HCT116 (cell line): ENCODE results near the gene RNF169. TPM values are rescaled to one million over a fixed set of nuclear protein-coding genes. Genes with fewer than 3 reads are reported as not detected.

Experiments used
- ATAC-seq: fragments of 200-7000 bp; cut with Tn5 transposase; 2 replicates; pipeline ENCODE4 v1.9.1; 2020; ENCODE audit warnings: mild to moderate bottlenecking, moderate library complexity
- BruUV-seq: library from RNA; stranded (reverse); fragments of 400-500 nt; replicated peaks from 2 replicates; lab custom pipeline; 2021; lab: Mats Ljungman, UMichigan
- CTCF ChIA-PET: fragments of 300-600 bp; sonication (Branson Sonifier 250); formaldehyde crosslinking; loops from one replicate; lab custom pipeline; 2021; ENCODE audit warnings: antibody characterized with exemption; lab: Charles Lee
- POLR2A ChIA-PET: fragments of 300-600, 350-600 bp; sonication (Branson Sonifier 250); formaldehyde crosslinking; loops from one replicate; lab custom pipeline; 2021; ENCODE audit warnings: antibody characterized with exemption; lab: Charles Lee
- RAD21 ChIA-PET, 2 experiments: fragments of 300-600 bp; sonication (Branson Sonifier 250); formaldehyde crosslinking; loops; one replicate each; lab custom pipeline; 2023; ENCODE audit warnings: low total read pairs in 2 of 2; ENCODE audit not compliant: uncharacterized antibody in 2 of 2, unreplicated experiment in 2 of 2, low non-redundant PET in 1 of 2; lab: Charles Lee
- DNase-seq: peaks from one replicate; pipeline ENCODE4 v3.0.0-alpha.2; 2010; ENCODE audit warnings: low read depth, low spot score
- H2AFZ ChIP-seq: fragments of 200-600 bp; shearing (Covaris generic), sonication (generic); 2 replicates; pipeline ENCODE4 v1.6.1; 2017; ENCODE audit warnings: low read depth, mixed run types, mixed read lengths, antibody characterized with exemption, low read length; ENCODE audit not compliant: poor library complexity, severe bottlenecking
- H3K27ac ChIP-seq: 2 replicates; pipeline ENCODE4 v1.5.1; 2012; ENCODE audit warnings: low read depth, low read length
- H3K27me3 ChIP-seq: fragments of 200-600 bp; sonication (generic); 2 replicates; pipeline ENCODE4 v1.6.1; 2016; ENCODE audit warnings: mixed run types, low read length, mixed read lengths; ENCODE audit not compliant: insufficient read depth
- H3K36me3 ChIP-seq, 2 experiments: fragments of 200-500 bp in 1 of 2; fragments of 200-600 bp in 1 of 2; sonication (Bioruptor generic) in 1 of 2; sonication (generic) in 1 of 2; 2 replicates each; pipeline versions ENCODE4 v1.5.1 to v1.6.1; 2014 to 2016; ENCODE audit warnings: low read length in 2 of 2, inconsistent platforms in 1 of 2, mixed read lengths in 1 of 2, mixed run types in 1 of 2; ENCODE audit not compliant: insufficient read depth in 2 of 2, control insufficient read depth in 1 of 2
- H3K4me1 ChIP-seq, 2 experiments: fragments of 200-600 bp in 1 of 2; sonication (generic) in 1 of 2; 2 replicates each; pipeline versions ENCODE4 v1.5.1 to v1.6.1; 2012 to 2017; ENCODE audit warnings: low read length in 2 of 2, inconsistent platforms in 1 of 2, mild to moderate bottlenecking in 1 of 2, mixed read lengths in 1 of 2, mixed run types in 1 of 2, moderate library complexity in 1 of 2; ENCODE audit not compliant: insufficient read depth in 2 of 2, control insufficient read depth in 1 of 2
- H3K4me2 ChIP-seq: fragments of 200-600 bp; sonication (generic); 2 replicates; pipeline ENCODE4 v1.6.1; 2017; ENCODE audit warnings: mixed run types, low read length, mixed read lengths
- H3K4me3 ChIP-seq, 2 experiments: fragments of 200-600 bp in 1 of 2; sonication (generic) in 1 of 2; replicated peaks in 1 of 2; 2 replicates each; pipeline ENCODE4 v1.5.1; 2011 to 2016; ENCODE audit warnings: low read length in 2 of 2, control low read depth in 1 of 2, low read depth in 1 of 2, mild to moderate bottlenecking in 1 of 2, mixed read lengths in 1 of 2, mixed run types in 1 of 2
- H3K79me2 ChIP-seq: fragments of 200-600 bp; sonication (generic); 2 replicates; pipeline ENCODE4 v1.6.1; 2017; ENCODE audit warnings: mild to moderate bottlenecking, mixed run types, low read length, moderate library complexity, mixed read lengths; ENCODE audit not compliant: insufficient read depth
- H3K9ac ChIP-seq: fragments of 200-600 bp; sonication (generic); 2 replicates; pipeline ENCODE4 v1.6.1; 2016; ENCODE audit warnings: low read length, mixed read lengths
- H3K9me2 ChIP-seq: fragments of 200-600 bp; sonication (generic), shearing (Covaris generic); 2 replicates; pipeline ENCODE4 v1.6.1; 2017; ENCODE audit warnings: mixed run types, mild to moderate bottlenecking, moderate library complexity; ENCODE audit not compliant: insufficient read depth
- H3K9me3 ChIP-seq, 2 experiments: fragments of 200-500 bp in 1 of 2; fragments of 200-600 bp in 1 of 2; sonication (Bioruptor generic) in 1 of 2; sonication (generic) in 1 of 2; 2 replicates each; pipeline ENCODE4 v1.6.1; 2014 to 2017; ENCODE audit warnings: low read length in 2 of 2, mixed read lengths in 2 of 2, inconsistent platforms in 1 of 2, low read depth in 1 of 2, mild to moderate bottlenecking in 1 of 2, mixed run types in 1 of 2, moderate library complexity in 1 of 2; ENCODE audit not compliant: control insufficient read depth in 1 of 2, insufficient read depth in 1 of 2
- H4K20me1 ChIP-seq: fragments of 200-600 bp; sonication (generic), shearing (Covaris generic); 2 replicates; pipeline ENCODE4 v1.6.1; 2017; ENCODE audit warnings: mixed run types, mild to moderate bottlenecking, moderate library complexity; ENCODE audit not compliant: insufficient read depth
- JUND ChIP-seq: IDR thresholded peaks from 2 replicates; pipeline ENCODE4 v1.6.1; 2012
- SIN3A ChIP-seq: IDR thresholded peaks from 2 replicates; pipeline ENCODE4 v1.6.1; 2012; ENCODE audit warnings: low read depth
- TCF7L2 ChIP-seq: IDR thresholded peaks from 2 replicates; pipeline ENCODE4 v1.7.0; 2011; ENCODE audit warnings: borderline replicate concordance, inconsistent platforms; ENCODE audit not compliant: insufficient read depth, insufficient read length; ENCODE audit errors: extremely low read depth
- ZBTB33 ChIP-seq: IDR thresholded peaks from 2 replicates; pipeline ENCODE4 v1.6.1; 2011; ENCODE audit warnings: mild to moderate bottlenecking, low read length, moderate library complexity; ENCODE audit not compliant: insufficient replicate concordance; ENCODE audit errors: extremely low read depth
- intact Hi-C: fragments of 100-400 bp; cut with micrococcal nuclease; formaldehyde crosslinking; loops from 2 replicates; pipeline ENCODE4 v1.10.0; 2022
- total RNA-seq: library from RNA; stranded (reverse); gene quantifications from one replicate; pipeline ENCODE4 v1.2.1, GENCODE V29; 2021; ENCODE audit not compliant: unreplicated experiment
- TF ChIP-seq, protein P1 (sequence below): IDR thresholded peaks from 2 replicates; pipeline ENCODE4 v1.6.1; 2012

The RNF169 gene
- total RNA-seq, 1 experiment from 2014 or later, result 22.5 TPM

GRCh38 chr11:74849525-74850391 lies 101.1 kb downstream of the RNF169 start:
- H4K20me1 ChIP-seq, result no peaks in the 10 kb centered on the region
- no peaks in the 10 kb centered on the region; a peak in 2 of 4 replicates for H3K36me3 ChIP-seq
- BruUV-seq, result no TSS peak
- H3K4me1 ChIP-seq, result peaks cover 0 to 4% of the 10 kb centered on the region in 2 experiments; a peak in 1 of 4 replicates
- no peaks in the 10 kb centered on the region for H3K27me3 ChIP-seq
- RAD21 ChIA-PET, result no interaction called here
- ATAC-seq (no peak), DNase-seq (no peak)
- H3K9me2 ChIP-seq, result no peaks in the 10 kb centered on the region
- no peak overlapping the region for H3K4me2 ChIP-seq
- intact Hi-C loops, result no loop called here
- CTCF ChIA-PET, result no interaction called here
- no peak overlapping the region for H3K4me3 ChIP-seq
- POLR2A ChIA-PET, result no interaction called here
- H2AFZ ChIP-seq, result no peak overlapping the region
- no peak overlapping the region for H3K27ac ChIP-seq
- no peaks in the 10 kb centered on the region for H3K9me3 ChIP-seq
- no peaks in the 10 kb centered on the region for H3K79me2 ChIP-seq
- no peak overlapping the region for H3K9ac ChIP-seq
- TF ChIP-seq TCF7L2 (no peak), ZBTB33 (no peak)

DNA sequence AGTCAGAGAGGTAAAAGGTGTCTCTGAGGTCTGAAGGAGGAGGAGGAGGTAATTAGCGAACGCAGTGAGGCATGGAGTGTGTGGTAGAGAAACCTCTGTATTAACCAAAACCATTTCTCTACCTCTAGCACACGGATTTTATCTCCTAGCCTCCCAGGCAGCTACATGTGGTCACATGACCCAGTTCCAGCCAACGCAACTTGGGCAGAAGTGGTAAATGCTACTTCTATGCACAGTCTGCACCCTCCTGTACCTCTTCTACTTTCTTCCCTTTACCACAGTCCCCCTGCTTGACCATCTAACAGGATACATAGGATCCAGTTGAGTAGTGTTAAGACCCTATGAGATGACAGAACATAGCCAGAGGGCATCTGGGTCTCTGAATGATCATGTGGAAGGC lies 104.6 kb downstream of the RNF169 start:
- DNase-seq (no peak), ATAC-seq (no peak)
- no peaks in the 10 kb centered on the region; a peak in 2 of 4 replicates for H3K36me3 ChIP-seq
- no peaks in the 10 kb centered on the region for H3K9me2 ChIP-seq
- intact Hi-C loops, result no loop called here
- CTCF ChIA-PET, result no interaction called here
- no peaks in the 10 kb centered on the region for H3K9me3 ChIP-seq
- peaks cover 0 to 4% of the 10 kb centered on the region in 2 experiments; a peak in 1 of 4 replicates for H3K4me1 ChIP-seq
- no peak overlapping the region for H3K9ac ChIP-seq
- H3K27ac ChIP-seq, result no peak overlapping the region
- no peak overlapping the region for H3K4me2 ChIP-seq
- RAD21 ChIA-PET, result no interaction called here
- H2AFZ ChIP-seq, result no peak overlapping the region
- no peak for TF ChIP-seq SIN3A
- TF ChIP-seq JUND, result no peak
- TF ChIP-seq, protein P1, sequence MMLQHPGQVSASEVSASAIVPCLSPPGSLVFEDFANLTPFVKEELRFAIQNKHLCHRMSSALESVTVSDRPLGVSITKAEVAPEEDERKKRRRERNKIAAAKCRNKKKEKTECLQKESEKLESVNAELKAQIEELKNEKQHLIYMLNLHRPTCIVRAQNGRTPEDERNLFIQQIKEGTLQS, result no peak
- H4K20me1 ChIP-seq, result no peaks in the 10 kb centered on the region
- no peaks in the 10 kb centered on the region for H3K79me2 ChIP-seq
- no peaks in the 10 kb centered on the region for H3K27me3 ChIP-seq
- H3K4me3 ChIP-seq, result no peak overlapping the region
- POLR2A ChIA-PET, result no interaction called here
- BruUV-seq, result no TSS peak
